Liver (tissue), 9 donors: ENCODE results near the gene SIGLEC12. TPM values are rescaled to one million over a fixed set of nuclear protein-coding genes. Genes with fewer than 3 reads are reported as not detected.

Source experiments
- DNase-seq: peaks from one replicate; pipeline ENCODE4 v3.0.0-alpha.2; 2017; ENCODE audit warnings: low spot score
- H3K27ac ChIP-seq, 2 donors: one replicate each; pipeline ENCODE4 v1.7.0; 2013; ENCODE audit warnings: inconsistent platforms in 2 of 2, low read length in 2 of 2, control low read depth in 1 of 2, low read depth in 1 of 2, mild to moderate bottlenecking in 1 of 2
- H3K27me3 ChIP-seq, 4 donors: one replicate each; pipeline versions ENCODE4 v1.6.1 to v1.7.0; 2013; ENCODE audit warnings: low read length in 3 of 4, inconsistent platforms in 1 of 4, mild to moderate bottlenecking in 1 of 4, moderate library complexity in 1 of 4; ENCODE audit not compliant: control insufficient read depth in 4 of 4, insufficient read depth in 4 of 4
- H3K36me3 ChIP-seq, 4 donors: one replicate each; pipeline versions ENCODE4 v1.6.1 to v1.7.0; 2013; ENCODE audit warnings: low read length in 3 of 4, mild to moderate bottlenecking in 3 of 4, low read depth in 1 of 4, moderate library complexity in 1 of 4; ENCODE audit not compliant: control insufficient read depth in 4 of 4, insufficient read depth in 3 of 4
- H3K4me1 ChIP-seq, 4 donors: one replicate each; pipeline versions ENCODE4 v1.6.1 to v1.7.0; 2013; ENCODE audit warnings: low read length in 3 of 4, mild to moderate bottlenecking in 3 of 4, moderate library complexity in 1 of 4; ENCODE audit not compliant: control insufficient read depth in 4 of 4, insufficient read depth in 4 of 4
- H3K4me3 ChIP-seq, 3 donors: one replicate each; pipeline versions ENCODE4 v1.6.1 to v1.7.0; 2013; ENCODE audit warnings: low read length in 3 of 3, control low read depth in 1 of 3, low read depth in 1 of 3, mild to moderate bottlenecking in 1 of 3
- H3K9ac ChIP-seq, 2 donors: one replicate each; pipeline ENCODE4 v1.7.0; 2013; ENCODE audit warnings: low read length in 2 of 2, mild to moderate bottlenecking in 2 of 2, moderate library complexity in 2 of 2, control low read depth in 1 of 2, low read depth in 1 of 2
- H3K9me3 ChIP-seq, 4 donors: one replicate each; pipeline versions ENCODE4 v1.6.1 to v1.7.0; 2013; ENCODE audit warnings: low read length in 3 of 4; ENCODE audit not compliant: control insufficient read depth in 4 of 4
- ATF3 ChIP-seq: IDR thresholded peaks from 2 replicates; pipeline ENCODE4 v1.6.1; 2016; ENCODE audit warnings: antibody characterized with exemption
- CTCF ChIP-seq: fragments of 150-350 bp; IDR thresholded peaks from 2 replicates; pipeline ENCODE4 v1.5.1; 2017; ENCODE audit warnings: improper control_type of control experiment, low read depth, low read length; ENCODE audit not compliant: missing input control
- FOXA1 ChIP-seq: IDR thresholded peaks from 2 replicates; pipeline ENCODE4 v1.6.1; 2016; ENCODE audit warnings: antibody characterized with exemption
- FOXA2 ChIP-seq: IDR thresholded peaks from 2 replicates; pipeline ENCODE4 v1.6.1; 2016; ENCODE audit warnings: antibody characterized with exemption
- GABPA ChIP-seq, 2 donors: IDR thresholded peaks in 1 of 2; conservative IDR thresholded peaks in 1 of 2; 2 replicates each; pipeline ENCODE4 v1.6.1; 2016; ENCODE audit warnings: antibody characterized with exemption in 2 of 2, mild to moderate bottlenecking in 1 of 2, moderate library complexity in 1 of 2
- HNF4A ChIP-seq, 2 donors: conservative IDR thresholded peaks; 2 replicates each; pipeline ENCODE4 v1.6.1; 2016; ENCODE audit warnings: antibody characterized with exemption in 2 of 2, mild to moderate bottlenecking in 2 of 2
- JUND ChIP-seq, 2 donors: IDR thresholded peaks; 2 replicates each; pipeline ENCODE4 v1.6.1; 2016; ENCODE audit warnings: antibody characterized with exemption in 2 of 2
- MAX ChIP-seq: IDR thresholded peaks from 2 replicates; pipeline ENCODE4 v1.6.1; 2016; ENCODE audit warnings: antibody characterized with exemption
- NR2F2 ChIP-seq: IDR thresholded peaks from 2 replicates; pipeline ENCODE4 v1.6.1; 2016; ENCODE audit warnings: antibody characterized with exemption
- RAD21 ChIP-seq, 2 donors: IDR thresholded peaks; 2 replicates each; pipeline ENCODE4 v1.6.1; 2016; ENCODE audit warnings: antibody characterized with exemption in 2 of 2, mild to moderate bottlenecking in 2 of 2
- RXRA ChIP-seq, 2 donors: IDR thresholded peaks; 2 replicates each; pipeline ENCODE4 v1.6.1; 2017 to 2018; ENCODE audit warnings: antibody characterized with exemption in 2 of 2, mild to moderate bottlenecking in 1 of 2
- SP1 ChIP-seq: IDR thresholded peaks from 2 replicates; pipeline ENCODE4 v1.6.1; 2018; ENCODE audit warnings: antibody characterized with exemption, mild to moderate bottlenecking
- TAF1 ChIP-seq: conservative IDR thresholded peaks from 2 replicates; pipeline ENCODE4 v1.6.1; 2016; ENCODE audit warnings: antibody characterized with exemption, mild to moderate bottlenecking
- YY1 ChIP-seq: IDR thresholded peaks from 2 replicates; pipeline ENCODE4 v1.6.1; 2016; ENCODE audit warnings: antibody characterized with exemption, mild to moderate bottlenecking
- ZBTB33 ChIP-seq: IDR thresholded peaks from 2 replicates; pipeline ENCODE4 v1.6.1; 2016; ENCODE audit warnings: antibody characterized with exemption
- WGBS: extraction: QIAGEN DNeasy Blood & Tissue Kit; methylation state at CpG from one replicate; pipeline ENCODE4 v1.1.7; 2013; 5-methylcytosine and 5-hydroxymethylcytosine counted together
- polyA plus RNA-seq, 2 donors: library from polyadenylated mRNA; stranded (reverse) in 1 of 2; unstranded in 1 of 2; fragments of 200-250 nt in 1 of 2; fragments of >200 nt in 1 of 2; fragmentation: Nextera tagmentation in 1 of 2; extraction: Ambion mirVana in 1 of 2; gene quantifications; one replicate each; pipeline versions ENCODE4 v1.2.1 to v1.2.3, GENCODE V29; 2013 to 2015
- total RNA-seq, 2 donors: library from RNA; depleted of rRNA; stranded (reverse); fragments of >200 nt; gene quantifications; one replicate each; pipeline ENCODE4 v1.2.3, GENCODE V29; 2014
- donor health status: healthy.
- donor health status: healthy.
- donor health status: healthy.
- donor health status: healthy.
- donor health status: healthy.

SIGLEC12 gene
- total and polyA plus RNA-seq, 4 donors = 0.05 to 5.0 (median 0.52) TPM

- peaks cover 0 to 3% (median 2%) of the 10 kb centered on the region in 4 donors for H3K27me3 ChIP-seq
- H3K9me3 ChIP-seq = no peaks in the 10 kb centered on the region
- no peak for TF ChIP-seq ATF3
- no peak for TF ChIP-seq TAF1
- no peak for TF ChIP-seq RXRA (IDR thresholded peaks at IDR 0.05)
- TF ChIP-seq SP1 = no peak
- no peak for TF ChIP-seq ZBTB33
- no peak for TF ChIP-seq CTCF
- no peak for TF ChIP-seq RAD21 (IDR thresholded peaks at IDR 0.05)
- TF ChIP-seq FOXA2 = no peak
- no peak for TF ChIP-seq JUND (IDR thresholded peaks at IDR 0.05)
- TF ChIP-seq YY1 = no peak
- TF ChIP-seq HNF4A (conservative IDR thresholded peaks at IDR 0.05) = no peak
- no peak for TF ChIP-seq GABPA (IDR thresholded peaks at IDR 0.05 in 1 of 2, conservative IDR thresholded peaks at IDR 0.05 in 1 of 2)
- TF ChIP-seq NR2F2 = no peak
- TF ChIP-seq MAX = no peak
- no peak for TF ChIP-seq FOXA1
- no peak overlapping the region for H3K4me3 ChIP-seq
- H3K36me3 ChIP-seq = no peaks in the 10 kb centered on the region
- H3K4me1 ChIP-seq = no peaks in the 10 kb centered on the region
- no peak overlapping the region for H3K27ac ChIP-seq
- WGBS = 80% methylated on average over 4 of the region's 4 CpGs
- no peak for DNase-seq
- no peak overlapping the region for H3K9ac ChIP-seq
Observed at GRCh38 chr19:51539821-51540366, 38.3 kb upstream of the SIGLEC12 start.

GRCh38 chr19:51535535-51535934, 33.9 kb upstream of the SIGLEC12 start:
- no peak overlapping the region for H3K4me3 ChIP-seq
- 78% methylated on average over 1 of the region's 1 CpG for WGBS
- TF ChIP-seq FOXA2 = no peak

More at GRCh38 chr19:51535535-51535934, 33.9 kb upstream of the SIGLEC12 start:
- no peak overlapping the region for H3K9ac ChIP-seq
- H3K36me3 ChIP-seq = no peaks in the 10 kb centered on the region
- peaks cover 2 to 8% (median 2%) of the 10 kb centered on the region in 4 donors for H3K27me3 ChIP-seq
- no peaks in the 10 kb centered on the region for H3K4me1 ChIP-seq
- DNase-seq = no peak
- no peaks in the 10 kb centered on the region for H3K9me3 ChIP-seq
- H3K27ac ChIP-seq = no peak overlapping the region
